COLO668 (cell line): Measurements from ENCODE around the gene NXNL1.
"Not testable (repeated sequence)": the region's sequence is repeated elsewhere in the genome, so short reads cannot be mapped to it uniquely, and the experiment has no call there.

Experiments used
- DNase-seq: peaks from one replicate; lab custom pipeline; 2025; ENCODE audit not compliant: unreplicated experiment; lab: John Stamatoyannopoulos, UW

Gene NXNL1

GRCh38 chr19:17487284-17488121 lies 26.8 kb upstream of the NXNL1 start:
- no peak for DNase-seq

- no peak for DNase-seq
Observed at GRCh38 chr19:17486545-17487240, 26.0 kb upstream of the NXNL1 start.

- no peak for DNase-seq
Observed at GRCh38 chr19:17484520-17485185, 23.9 kb upstream of the NXNL1 start.

- DNase-seq: no peak
Observed at GRCh38 chr19:17483605-17484002, 22.9 kb upstream of the NXNL1 start.

- DNase-seq: no peak
Observed at GRCh38 chr19:17482877-17483604, 22.3 kb upstream of the NXNL1 start.

GRCh38 chr19:17481986-17482385 lies 21.3 kb upstream of the NXNL1 start:
- no peak for DNase-seq

GRCh38 chr19:17479325-17479791 lies 18.6 kb upstream of the NXNL1 start:
- DNase-seq: no peak

- peak; percentile 18 for DNase-seq
Observed at GRCh38 chr19:17475541-17476115, 14.9 kb upstream of the NXNL1 start.

- DNase-seq: not testable (repeated sequence)
Observed at GRCh38 chr19:17475011-17475540, 14.3 kb upstream of the NXNL1 start.

GRCh38 chr19:17473041-17473440 lies 12.3 kb upstream of the NXNL1 start:
- DNase-seq: no peak

- no peak for DNase-seq
Observed at GRCh38 chr19:17471410-17472125, 10.8 kb upstream of the NXNL1 start.

GRCh38 chr19:17470068-17470841 lies 9.5 kb upstream of the NXNL1 start, which contains the start of gene SLC27A1:
SLC27A1 (plus strand) TSS chr19:17470524; CDS start chr19:17470541, 17 bp downstream.
- DNase-seq: peak; percentile 93

GRCh38 chr19:17469481-17470067 lies 8.8 kb upstream of the NXNL1 start:
- DNase-seq: peak; percentile 82

- no peak for DNase-seq
Observed at GRCh38 chr19:17469092-17469480, 8.4 kb upstream of the NXNL1 start.

- no peak for DNase-seq
Observed at GRCh38 chr19:17468302-17469091, 7.8 kb upstream of the NXNL1 start.

- no peak for DNase-seq
Observed at GRCh38 chr19:17467471-17468301, 7.0 kb upstream of the NXNL1 start.

GRCh38 chr19:17466487-17466850 lies 5.7 kb upstream of the NXNL1 start:
- no peak for DNase-seq
